ENCODE data around the gene MILR1. TPM values are rescaled to one million over a fixed set of nuclear protein-coding genes. Genes with fewer than 3 reads are reported as not detected.

The MILR1 gene
- total RNA-seq, 1 donor from 2014 or later, result not detected

GRCh38 chr17:64496348-64496785 lies 47.5 kb downstream of the MILR1 start:
- Mint-ChIP-seq H3K27me3 (no peaks in the 10 kb centered on the region), H3K4me1 (ENCODE audit: unreplicated experiment) (peaks cover 38% of the 10 kb centered on the region), H3K4me3 (peak overlapping the region; percentile 100), H3K27ac (peak overlapping the region; percentile 100), H3K36me3 (peaks cover 33% of the 10 kb centered on the region), H3K9me3 (no peaks in the 10 kb centered on the region)
- TF ChIP-seq CTCF (conservative IDR thresholded peaks at IDR 0.05), result no peak
- no peak for DNase-seq (ENCODE audit: extremely low spot score, unreplicated experiment)

- TF ChIP-seq CTCF (conservative IDR thresholded peaks at IDR 0.05), result peak; percentile 77
- Mint-ChIP-seq H3K4me3 (peak within 1 kb of the TSS; percentile 100), H3K27ac (peak within 1 kb of the TSS; percentile 100), H3K36me3 (peaks cover 38% of the 10 kb centered on the region), H3K27me3 (no peaks in the 10 kb centered on the region), H3K4me1 (ENCODE audit: unreplicated experiment) (peaks cover 44% of the 10 kb centered on the region), H3K9me3 (no peaks in the 10 kb centered on the region)
- DNase-seq (ENCODE audit: extremely low spot score, unreplicated experiment), result peak; percentile 93
These were observed 48.1 kb downstream of the MILR1 start, which contains the start of gene POLG2 for GRCh38 chr17:64496786-64497564. Gene POLG2 (minus strand): TSS chr17:64497054. CDS start chr17:64496968, 86 bp downstream.

- peak overlapping the region; percentile 100 for H3K27ac Mint-ChIP-seq
- H3K9me3 Mint-ChIP-seq, result no peaks in the 10 kb centered on the region
- peaks cover 42% of the 10 kb centered on the region for H3K36me3 Mint-ChIP-seq
- DNase-seq (ENCODE audit: extremely low spot score, unreplicated experiment), result no peak
- peak overlapping the region; percentile 100 for H3K4me3 Mint-ChIP-seq
- H3K27me3 Mint-ChIP-seq, result no peaks in the 10 kb centered on the region
- peaks cover 49% of the 10 kb centered on the region for H3K4me1 Mint-ChIP-seq (ENCODE audit: unreplicated experiment)
- peak; percentile 4 for TF ChIP-seq CTCF (conservative IDR thresholded peaks at IDR 0.05)
These were observed 48.7 kb downstream of the MILR1 start for GRCh38 chr17:64497565-64498035.

GRCh38 chr17:64498308-64499203 lies 49.6 kb downstream of the MILR1 start:
- no peak for TF ChIP-seq CTCF (conservative IDR thresholded peaks at IDR 0.05)
- no peak for DNase-seq (ENCODE audit: extremely low spot score, unreplicated experiment)
- H3K4me3 Mint-ChIP-seq, result peak overlapping the region; percentile 100
- H3K27ac Mint-ChIP-seq, result peak overlapping the region; percentile 100
- peaks cover 52% of the 10 kb centered on the region for H3K36me3 Mint-ChIP-seq
- no peaks in the 10 kb centered on the region for H3K27me3 Mint-ChIP-seq
- no peaks in the 10 kb centered on the region for H3K9me3 Mint-ChIP-seq
- peaks cover 49% of the 10 kb centered on the region for H3K4me1 Mint-ChIP-seq (ENCODE audit: unreplicated experiment)

- Mint-ChIP-seq H3K27me3 (no peaks in the 10 kb centered on the region), H3K9me3 (no peaks in the 10 kb centered on the region), H3K4me1 (ENCODE audit: unreplicated experiment) (peaks cover 55% of the 10 kb centered on the region), H3K27ac (peak overlapping the region; percentile 100), H3K36me3 (peaks cover 56% of the 10 kb centered on the region), H3K4me3 (peak overlapping the region; percentile 40)
- DNase-seq (ENCODE audit: extremely low spot score, unreplicated experiment), result no peak
- no peak for TF ChIP-seq CTCF (conservative IDR thresholded peaks at IDR 0.05)
These were observed 51.0 kb downstream of the MILR1 start for GRCh38 chr17:64499805-64500486.
